Ureter (tissue), 1 donor: Measurements from ENCODE around the gene RNF208. TPM values are rescaled to one million over a fixed set of nuclear protein-coding genes. Genes with fewer than 3 reads are reported as not detected.

Experiments
- DNase-seq: peaks from one replicate; pipeline ENCODE4 v3.0.0-alpha.2; 2020; ENCODE audit warnings: low spot score
- total RNA-seq: library from RNA; stranded (reverse); gene quantifications from one replicate; pipeline ENCODE4 v1.2.4, GENCODE V29; 2023
- donor health status: DM: yes; HTN: yes; CAD: no.

RNF208 gene
- total RNA-seq, 1 donor from 2014 or later = 6.5 TPM

- no peak for DNase-seq
These were observed 29.6 kb downstream of the RNF208 start for GRCh38 chr9:137192448-137192780.

GRCh38 chr9:137191691-137192447 lies 30.2 kb downstream of the RNF208 start:
- DNase-seq = no peak

DNA sequence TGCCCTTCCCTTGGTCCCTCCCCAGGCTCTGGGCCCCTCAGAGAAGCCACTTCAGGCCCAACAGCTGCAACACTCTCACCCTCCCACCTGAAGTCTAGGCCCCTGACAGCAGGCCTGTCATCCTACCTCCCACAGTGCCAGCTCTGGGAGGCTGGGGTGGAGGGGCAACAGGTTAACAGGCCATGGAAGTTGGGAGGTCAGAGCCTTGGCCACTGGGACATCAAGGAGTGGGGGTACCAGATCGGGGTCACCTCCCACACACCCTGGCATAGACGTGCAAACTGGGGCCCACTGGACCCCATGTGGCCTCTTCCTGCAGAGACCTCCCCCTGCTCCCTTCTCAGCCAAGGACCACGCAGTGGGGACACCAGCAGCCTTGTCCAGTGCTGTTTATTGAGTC lies 30.8 kb downstream of the RNF208 start:
- DNase-seq = no peak

DNA sequence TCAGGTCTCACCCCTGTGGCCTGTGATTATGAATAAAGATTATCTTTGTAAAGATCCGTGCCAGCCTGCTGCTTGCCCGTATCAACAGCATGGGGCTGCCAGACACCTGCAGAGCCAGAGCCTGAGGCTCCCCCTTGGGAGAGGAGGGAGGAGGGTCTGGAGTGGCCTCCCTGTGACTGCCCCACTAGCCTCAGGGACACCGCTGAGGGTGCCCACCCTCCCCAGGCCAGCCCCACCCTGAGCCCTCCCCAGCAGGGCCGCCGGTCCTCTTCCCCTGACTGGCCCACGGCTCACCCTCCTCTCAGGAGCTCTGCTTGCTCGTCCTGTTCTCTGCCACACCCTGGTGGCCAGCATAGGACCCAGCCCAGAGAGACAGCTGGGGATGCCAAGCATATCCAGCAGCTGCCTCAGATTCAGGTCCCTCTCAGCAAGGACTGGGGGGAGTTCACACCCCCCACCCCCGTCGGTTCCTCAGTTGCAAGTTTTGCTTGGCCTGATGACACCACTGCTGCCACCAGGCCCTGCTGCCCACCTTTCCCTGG lies 31.7 kb downstream of the RNF208 start:
- no peak for DNase-seq

GRCh38 chr9:137189297-137190295 lies 32.4 kb downstream of the RNF208 start:
- no peak for DNase-seq

GRCh38 chr9:137188490-137189296 lies 33.3 kb downstream of the RNF208 start, which contains the start of the genes ANAPC2 and SSNA1:
ANAPC2 (minus strand) TSS chr9:137188560; CDS start chr9:137188532, 28 bp downstream.
SSNA1 (plus strand) TSS chr9:137188676; CDS start chr9:137188727, 51 bp downstream.
- peak; percentile 94 for DNase-seq

DNA sequence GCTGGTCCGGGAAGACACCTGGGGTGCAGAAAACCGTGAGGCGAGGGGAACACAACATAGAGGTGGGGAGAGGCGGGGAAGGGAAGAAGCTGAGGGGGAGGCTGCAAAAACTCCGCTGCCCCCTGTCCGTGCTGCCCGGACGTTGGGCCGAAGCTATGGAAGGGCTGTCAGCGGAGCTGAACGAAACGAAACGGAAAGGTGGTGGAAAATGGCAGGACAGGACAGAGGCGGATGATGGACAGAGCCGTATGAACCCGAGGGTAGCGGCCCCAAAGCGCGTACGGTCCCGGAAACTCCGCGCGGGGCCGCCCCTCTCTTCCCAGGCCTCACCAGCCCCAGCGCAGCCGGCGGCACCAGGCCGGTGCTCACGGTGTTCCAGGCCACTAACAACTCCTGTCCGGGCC lies 34.0 kb downstream of the RNF208 start:
- DNase-seq = no peak

- DNase-seq = no peak
These were observed 34.7 kb downstream of the RNF208 start for GRCh38 chr9:137187386-137187785.

DNA sequence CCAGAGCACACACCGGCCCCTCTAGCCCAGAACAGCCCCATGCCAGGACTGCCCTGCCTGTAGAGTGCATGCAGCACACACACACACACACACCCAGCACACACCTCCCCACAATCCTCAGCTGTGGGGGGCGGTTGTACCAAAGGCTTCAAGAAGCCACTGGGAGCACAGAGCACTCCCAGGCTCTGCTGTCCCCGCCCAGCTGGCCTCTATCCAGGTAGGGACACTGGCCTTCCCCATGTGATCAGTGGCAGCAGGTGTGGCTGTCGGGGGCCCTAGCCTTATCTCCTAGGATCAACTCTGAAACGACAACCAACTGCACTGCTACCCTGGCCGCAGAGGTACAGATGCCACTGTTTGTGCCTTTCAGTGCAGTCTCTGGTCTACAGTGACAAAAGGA lies 35.7 kb downstream of the RNF208 start:
- DNase-seq = no peak

GRCh38 chr9:137185921-137186320 lies 36.1 kb downstream of the RNF208 start:
- DNase-seq = no peak

- no peak for DNase-seq
These were observed 37.0 kb downstream of the RNF208 start for GRCh38 chr9:137184881-137185660.

GRCh38 chr9:137183980-137184595 lies 38.0 kb downstream of the RNF208 start:
- DNase-seq = no peak

DNA sequence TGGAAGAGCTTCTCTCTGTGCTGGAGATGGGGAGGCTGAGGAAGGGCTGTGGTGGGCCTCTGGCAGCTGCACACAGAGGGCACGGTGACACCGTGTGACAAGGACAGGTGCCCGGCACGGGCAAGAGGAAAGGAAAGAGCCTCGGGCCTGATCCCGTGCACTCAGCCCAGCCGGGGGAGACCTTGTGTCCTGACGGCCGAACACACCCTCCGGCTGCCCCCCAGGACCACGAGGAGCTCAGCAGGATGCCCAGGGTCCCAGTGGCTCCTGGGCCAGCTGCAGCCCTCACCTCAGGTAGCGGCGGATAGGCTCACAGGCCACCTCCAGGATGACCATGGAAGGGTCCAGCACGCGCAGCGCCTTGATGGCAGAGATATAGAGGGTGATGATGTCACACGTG lies 39.2 kb downstream of the RNF208 start:
- no peak for DNase-seq

- no peak for DNase-seq
These were observed 40.4 kb downstream of the RNF208 start for GRCh38 chr9:137181680-137182079.

DNA sequence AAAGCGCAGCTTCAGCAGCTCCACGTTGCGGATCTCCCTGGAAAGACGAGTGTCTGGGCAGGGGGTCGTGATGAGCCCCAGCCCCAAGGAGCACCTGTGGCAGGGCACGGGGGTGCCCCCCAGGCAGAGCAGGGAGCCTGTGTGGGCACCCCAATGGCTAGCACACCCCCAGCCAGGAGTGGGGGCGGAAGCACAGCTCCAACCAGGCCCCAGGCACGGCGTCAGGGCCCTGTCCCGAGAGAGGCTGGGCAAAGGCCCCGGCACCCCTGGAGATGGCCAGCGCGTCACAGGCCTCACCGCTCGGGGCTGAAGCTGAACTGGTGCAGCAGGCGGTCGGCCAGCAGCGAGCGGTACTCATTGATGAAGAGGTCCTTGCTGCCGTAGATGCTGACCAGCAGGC lies 41.5 kb downstream of the RNF208 start:
- DNase-seq = no peak

DNA sequence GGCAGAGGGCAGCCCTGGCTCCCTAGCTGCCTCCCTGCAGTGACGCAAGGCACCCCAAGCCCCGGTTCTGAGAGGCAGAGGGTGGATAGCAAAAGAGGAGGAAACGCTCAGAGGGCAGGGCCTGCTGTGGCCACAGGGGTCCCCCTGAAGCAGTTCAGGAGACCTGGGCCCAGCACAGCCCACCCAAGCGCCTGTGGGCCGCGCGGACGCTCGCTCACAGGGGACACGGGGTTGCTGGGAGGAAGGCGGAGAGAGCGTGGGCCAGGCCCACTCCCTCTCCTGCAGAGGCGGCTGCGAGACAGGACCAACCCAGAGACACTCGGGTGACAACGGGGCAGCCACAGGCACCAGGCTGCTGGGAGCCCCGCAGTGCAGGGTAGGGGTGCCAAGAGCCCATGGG lies 42.3 kb downstream of the RNF208 start:
- DNase-seq = no peak

GRCh38 chr9:137178939-137179630 lies 43.0 kb downstream of the RNF208 start:
- DNase-seq = no peak

DNA sequence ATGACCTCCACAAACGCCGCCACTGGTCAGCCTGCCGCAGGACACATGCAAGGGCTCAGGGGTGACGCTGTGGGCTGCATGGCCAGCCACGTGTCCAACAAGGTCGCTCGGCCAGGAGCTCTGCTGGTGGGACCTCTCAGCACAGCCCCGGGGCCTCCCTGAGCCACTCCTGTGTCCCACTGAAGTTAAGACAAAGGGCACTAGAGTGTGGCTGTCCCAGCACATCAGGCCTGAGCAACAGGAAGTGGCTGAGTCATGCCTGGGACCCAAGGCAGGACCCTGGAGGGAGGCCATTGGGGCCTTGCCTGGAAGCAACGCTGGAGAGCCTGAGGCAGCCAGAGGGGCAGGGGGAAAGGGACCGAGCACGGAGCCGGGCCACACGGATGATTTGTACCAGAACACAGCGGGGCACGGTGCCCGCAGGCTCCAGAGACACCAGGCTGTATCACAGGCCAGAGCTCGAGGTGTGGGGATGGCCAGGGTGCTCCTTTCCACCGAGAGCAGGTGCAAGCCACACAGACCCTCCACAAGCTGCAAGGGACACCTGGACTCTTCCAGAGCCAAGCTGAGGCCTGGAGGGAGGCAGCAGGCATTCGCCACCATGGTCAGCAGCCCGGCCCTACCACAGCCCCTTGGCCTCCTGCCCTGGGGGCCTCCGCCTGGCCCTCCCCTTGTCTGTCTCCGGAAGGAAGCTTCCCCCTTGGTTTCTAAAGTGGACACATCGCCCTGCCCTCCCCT lies 43.7 kb downstream of the RNF208 start:
- DNase-seq = no peak
